Measurements from ENCODE around the gene TMCO2. TPM values are rescaled to one million over a fixed set of nuclear protein-coding genes. Genes with fewer than 3 reads are reported as not detected.

TMCO2 gene
- total and polyA plus RNA-seq, 2 experiments from 2014 or later, result not detected

DNA sequence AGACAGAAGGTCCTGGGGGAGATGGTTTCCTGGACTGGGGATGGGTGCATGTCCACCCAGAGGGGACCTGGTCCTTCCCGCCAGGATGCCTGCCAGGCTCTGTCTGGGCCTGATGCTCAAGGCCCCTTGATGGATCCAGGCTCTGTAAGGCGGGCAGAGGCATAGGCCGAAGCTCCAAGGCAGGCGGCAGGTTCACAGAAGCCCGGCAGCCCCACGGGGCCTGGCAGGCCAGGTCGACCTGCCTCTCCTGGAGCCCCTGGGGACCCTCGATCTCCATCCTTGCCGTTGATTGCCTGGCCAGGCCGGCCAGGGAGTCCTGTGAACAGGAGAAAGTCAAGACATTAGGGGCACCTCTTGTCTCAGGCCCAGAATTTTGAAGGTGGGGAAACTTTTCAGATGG is 53.3 kb downstream of the TMCO2 start:
- Histone ChIP-seq H3K27ac (no peak overlapping the region), H3F3A (ENCODE audit: insufficient read depth) (no peaks in the 10 kb centered on the region), H3K4me3 (no peak overlapping the region), H3K79me2 (ENCODE audit: insufficient read depth) (no peaks in the 10 kb centered on the region), H3K36me3 (ENCODE audit: low read depth) (no peaks in the 10 kb centered on the region), H3K27me3 (replicated peaks; ENCODE audit: insufficient read depth) (no peaks in the 10 kb centered on the region), H3K9me2 (ENCODE audit: insufficient read depth) (no peaks in the 10 kb centered on the region), H3K4me1 (ENCODE audit: insufficient read depth) (no peaks in the 10 kb centered on the region), H4K20me1 (ENCODE audit: insufficient read depth) (no peaks in the 10 kb centered on the region), H2AFZ (no peak overlapping the region), H3K9ac (no peak overlapping the region), H3K4me2 (ENCODE audit: unreplicated experiment) (no peak overlapping the region), H3K9me3 (ENCODE audit: low read depth) (no peaks in the 10 kb centered on the region)
- DNase-seq, result no peak
- WGBS, 2 experiments (ENCODE audit: low coverage in 1 of 2, low lambda C conversion rate in 2 of 2, missing lambda C conversion rate in 2 of 2), result 68 to 75% methylated on average over 10 of the region's 10 CpGs
- TF ChIP-seq EZH2phosphoT487 (IDR thresholded peaks at IDR 0.05; ENCODE audit: insufficient read depth, low read depth) (no peak), EZH2 (IDR thresholded peaks at IDR 0.05; ENCODE audit: insufficient read depth, poor library complexity, severe bottlenecking) (no peak)
- in situ Hi-C loops (cut with MboI), result no loop called here

Other genes with a start within 250 kb of the TMCO2 start
- gene CAP1, start 207.2 kb upstream of the TMCO2 start, total RNA-seq (2014; rRNA removed; shearing (Covaris generic)), result 496 and 560 TPM in 2 replicates
- gene CAP1, start 207.2 kb upstream of the TMCO2 start, polyA plus RNA-seq (2016; fragmentation: Nextera tagmentation; extraction: Ambion mirVana), result 576 and 593 TPM in 2 replicates
- gene PPT1, start 150.7 kb upstream of the TMCO2 start, total RNA-seq (2014; rRNA removed; shearing (Covaris generic)), result 26.9 and 38.3 TPM in 2 replicates
- 53.1 and 54.0 TPM in 2 replicates for gene PPT1, start 150.7 kb upstream of the TMCO2 start, polyA plus RNA-seq (2016; fragmentation: Nextera tagmentation; extraction: Ambion mirVana)
- gene RLF, start 86.5 kb upstream of the TMCO2 start, total RNA-seq (2014; rRNA removed; shearing (Covaris generic)), result 16.4 and 18.1 TPM in 2 replicates
- 6.7 and 7.3 TPM in 2 replicates for gene RLF, start 86.5 kb upstream of the TMCO2 start, polyA plus RNA-seq (2016; fragmentation: Nextera tagmentation; extraction: Ambion mirVana)
- 79.9 and 83.2 TPM in 2 replicates for gene ZMPSTE24, start 10.3 kb downstream of the TMCO2 start, total RNA-seq (2014; rRNA removed; shearing (Covaris generic))
- 61.7 and 63.2 TPM in 2 replicates for gene ZMPSTE24, start 10.3 kb downstream of the TMCO2 start, polyA plus RNA-seq (2016; fragmentation: Nextera tagmentation; extraction: Ambion mirVana)
- 0.89 and 2.8 TPM in 2 replicates for gene COL9A2, start 69.3 kb downstream of the TMCO2 start, total RNA-seq (2014; rRNA removed; shearing (Covaris generic))
- gene COL9A2, start 69.3 kb downstream of the TMCO2 start, polyA plus RNA-seq (2016; fragmentation: Nextera tagmentation; extraction: Ambion mirVana), result 0.80 and 0.91 TPM in 2 replicates
- 14.3 and 15.6 TPM in 2 replicates for gene SMAP2, start 125.8 kb downstream of the TMCO2 start, total RNA-seq (2014; rRNA removed; shearing (Covaris generic))
- 12.2 and 13.0 TPM in 2 replicates for gene SMAP2, start 125.8 kb downstream of the TMCO2 start, polyA plus RNA-seq (2016; fragmentation: Nextera tagmentation; extraction: Ambion mirVana)
- gene ZFP69B, start 202.5 kb downstream of the TMCO2 start, total RNA-seq (2014; rRNA removed; shearing (Covaris generic)), result 3.0 and 4.2 TPM in 2 replicates
- 3.7 and 3.9 TPM in 2 replicates for gene ZFP69B, start 202.5 kb downstream of the TMCO2 start, polyA plus RNA-seq (2016; fragmentation: Nextera tagmentation; extraction: Ambion mirVana)
- gene ZFP69, start 229.4 kb downstream of the TMCO2 start, total RNA-seq (2014; rRNA removed; shearing (Covaris generic)), result 1.9 and 2.9 TPM in 2 replicates
- gene ZFP69, start 229.4 kb downstream of the TMCO2 start, polyA plus RNA-seq (2016; fragmentation: Nextera tagmentation; extraction: Ambion mirVana), result 2.5 and 3.8 TPM in 2 replicates

Measured in GM23248 (cell line).